Astrocyte (in vitro differentiated cells and primary cell): ENCODE results near the gene ACSL6.

Experiments
- CTCF ChIP-seq: IDR thresholded peaks from 2 replicates; pipeline ENCODE4 v1.5.1; 2011; ENCODE audit warnings: low read depth, mild to moderate bottlenecking, inconsistent platforms, low read length, moderate library complexity; ENCODE audit not compliant: insufficient read depth
- EZH2 ChIP-seq: IDR thresholded peaks from 2 replicates; pipeline ENCODE4 v1.6.1; 2012; ENCODE audit warnings: mild to moderate bottlenecking, low read length, inconsistent platforms; ENCODE audit not compliant: insufficient read depth

GRCh38 chr5:131990716-131991115 is 20.7 kb downstream of the ACSL6 start:
- no peak for TF ChIP-seq CTCF
- TF ChIP-seq EZH2: no peak
